GM12874 (cell line): ENCODE measurements around the gene HECA.

Experiments used
- TF ChIP-seq, protein P1 (sequence below): IDR thresholded peaks from 2 replicates; pipeline ENCODE4 v1.5.1; 2011; ENCODE audit warnings: low read depth, mild to moderate bottlenecking, control low read depth, low read length, moderate library complexity; ENCODE audit not compliant: insufficient read depth

HECA gene

DNA sequence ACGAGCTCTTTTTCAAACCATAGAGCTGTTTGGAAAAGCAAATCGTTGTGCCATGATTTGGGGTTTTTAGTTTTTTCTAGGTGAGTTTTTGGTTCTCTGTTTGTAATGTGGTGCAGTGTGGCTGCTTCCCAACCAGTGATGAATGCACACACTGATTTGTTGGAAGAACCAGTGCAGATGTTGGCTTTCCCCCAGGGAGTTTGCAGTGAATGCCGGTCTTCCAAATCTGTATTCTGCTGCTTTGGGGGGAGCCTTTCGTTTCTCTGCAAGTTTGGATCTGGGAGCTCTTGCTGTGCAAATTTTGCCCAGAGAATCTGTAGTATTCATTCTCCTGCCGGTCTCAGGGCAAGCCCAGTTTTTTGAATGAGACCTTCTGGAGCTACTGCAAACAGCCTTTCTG lies 14.5 kb downstream of the HECA start:
- TF ChIP-seq, protein P1, sequence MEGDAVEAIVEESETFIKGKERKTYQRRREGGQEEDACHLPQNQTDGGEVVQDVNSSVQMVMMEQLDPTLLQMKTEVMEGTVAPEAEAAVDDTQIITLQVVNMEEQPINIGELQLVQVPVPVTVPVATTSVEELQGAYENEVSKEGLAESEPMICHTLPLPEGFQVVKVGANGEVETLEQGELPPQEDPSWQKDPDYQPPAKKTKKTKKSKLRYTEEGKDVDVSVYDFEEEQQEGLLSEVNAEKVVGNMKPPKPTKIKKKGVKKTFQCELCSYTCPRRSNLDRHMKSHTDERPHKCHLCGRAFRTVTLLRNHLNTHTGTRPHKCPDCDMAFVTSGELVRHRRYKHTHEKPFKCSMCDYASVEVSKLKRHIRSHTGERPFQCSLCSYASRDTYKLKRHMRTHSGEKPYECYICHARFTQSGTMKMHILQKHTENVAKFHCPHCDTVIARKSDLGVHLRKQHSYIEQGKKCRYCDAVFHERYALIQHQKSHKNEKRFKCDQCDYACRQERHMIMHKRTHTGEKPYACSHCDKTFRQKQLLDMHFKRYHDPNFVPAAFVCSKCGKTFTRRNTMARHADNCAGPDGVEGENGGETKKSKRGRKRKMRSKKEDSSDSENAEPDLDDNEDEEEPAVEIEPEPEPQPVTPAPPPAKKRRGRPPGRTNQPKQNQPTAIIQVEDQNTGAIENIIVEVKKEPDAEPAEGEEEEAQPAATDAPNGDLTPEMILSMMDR, result no peak

DNA sequence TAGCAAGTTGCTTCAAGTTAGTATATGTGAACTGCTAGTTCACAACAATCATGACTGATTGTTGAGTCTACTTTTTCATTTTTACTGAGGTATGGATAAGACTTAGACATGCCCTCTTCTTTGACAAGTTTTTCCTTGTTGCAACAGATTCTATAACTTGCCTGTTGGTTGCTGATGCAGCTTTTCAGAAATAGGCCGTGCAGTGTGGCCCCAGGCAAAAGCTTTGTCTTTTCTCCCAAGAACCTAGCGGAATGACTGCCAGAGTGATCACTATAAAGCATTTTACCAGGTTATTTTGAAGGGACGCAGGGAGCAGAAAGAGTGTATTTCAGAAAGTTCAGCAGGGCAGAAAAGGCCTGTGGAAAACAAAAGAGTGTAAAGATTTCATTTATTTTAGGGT lies 16.0 kb downstream of the HECA start:
- TF ChIP-seq, protein P1, result no peak

DNA sequence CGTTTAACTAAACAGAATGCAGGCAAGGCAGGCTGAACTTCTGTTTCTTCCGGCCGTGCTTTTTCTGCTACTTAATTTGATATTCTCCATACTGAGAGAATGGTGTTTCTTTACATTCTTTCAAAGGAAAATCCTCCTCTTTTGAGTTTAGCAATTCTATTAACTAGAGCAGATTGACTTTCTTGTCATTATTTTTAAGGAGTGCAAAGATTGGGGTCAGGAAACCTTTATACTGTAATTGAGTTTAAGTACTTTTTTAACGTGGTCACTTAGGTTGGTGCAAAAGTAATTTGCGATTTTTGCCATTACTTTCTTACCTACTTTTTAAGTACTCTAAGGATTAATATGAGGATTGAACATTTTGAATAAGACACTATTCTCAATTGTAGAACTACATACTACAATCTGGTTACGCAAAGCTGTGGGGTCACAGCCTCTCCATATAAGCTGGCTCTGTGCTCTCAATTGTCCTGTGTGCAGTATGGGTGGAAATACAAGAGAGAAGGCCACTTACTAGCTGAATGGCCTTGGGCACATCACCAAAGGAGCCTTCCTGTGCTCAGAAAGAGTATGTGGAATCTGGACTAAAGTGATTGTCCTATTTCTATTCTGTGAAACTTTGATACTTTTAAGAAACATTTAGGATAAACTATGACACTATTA lies 16.7 kb downstream of the HECA start:
- TF ChIP-seq, protein P1, result no peak

DNA sequence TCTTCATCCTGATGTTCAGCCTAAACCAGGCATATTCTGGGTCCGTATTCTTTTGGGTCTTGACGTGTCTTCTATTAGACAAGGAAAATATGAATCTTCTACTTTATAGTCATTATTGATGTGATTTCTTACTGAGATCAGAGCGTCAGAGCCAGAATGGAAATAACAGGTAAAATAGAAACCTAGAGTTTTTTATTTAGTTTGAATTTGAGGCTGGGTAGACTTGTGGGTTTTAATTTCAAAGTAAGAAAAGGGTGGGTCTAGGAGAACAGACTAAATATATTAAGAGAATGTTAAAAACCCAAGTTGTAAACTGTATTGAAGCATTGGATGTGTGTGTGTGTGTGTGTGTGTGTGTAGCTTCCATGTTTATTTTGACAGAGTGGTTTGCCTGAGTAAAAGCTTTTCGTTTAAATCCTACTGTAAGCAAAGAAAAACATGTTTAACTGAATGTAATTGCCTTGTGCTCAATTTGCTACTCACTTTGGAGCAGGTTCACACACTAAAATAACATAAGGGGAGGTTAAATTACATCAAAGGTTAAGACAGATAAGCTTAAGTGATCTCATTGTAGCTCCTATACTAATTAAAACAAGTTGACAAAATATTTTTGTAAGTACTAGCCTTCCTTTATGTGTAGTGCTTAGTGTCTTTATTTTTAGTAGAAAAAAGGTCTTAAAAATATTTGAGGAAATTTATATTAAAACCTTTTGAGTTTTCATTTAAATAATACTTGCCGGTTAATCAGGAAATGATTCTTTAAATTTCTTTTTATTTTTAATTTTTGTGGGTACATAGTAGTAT lies 17.4 kb downstream of the HECA start:
- TF ChIP-seq, protein P1, result no peak

DNA sequence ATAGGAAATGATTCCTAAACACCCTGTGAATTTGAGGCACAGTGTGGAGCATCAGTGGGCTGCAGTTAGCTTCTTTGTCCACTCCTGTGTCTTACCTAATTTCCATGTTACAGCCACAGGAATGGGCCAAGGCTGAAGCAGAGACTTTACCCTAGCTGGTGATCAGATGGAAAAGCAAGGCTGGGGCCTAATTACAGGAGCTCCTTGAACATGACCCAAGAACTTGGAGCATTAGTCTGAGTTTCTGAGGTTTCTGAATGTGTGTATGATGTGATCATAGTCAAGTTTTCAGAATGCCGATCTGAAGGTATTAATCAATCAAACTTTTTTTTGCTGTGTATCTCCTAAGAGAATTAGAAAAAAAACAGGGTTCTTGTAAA lies 18.0 kb downstream of the HECA start:
- TF ChIP-seq, protein P1, result no peak

DNA sequence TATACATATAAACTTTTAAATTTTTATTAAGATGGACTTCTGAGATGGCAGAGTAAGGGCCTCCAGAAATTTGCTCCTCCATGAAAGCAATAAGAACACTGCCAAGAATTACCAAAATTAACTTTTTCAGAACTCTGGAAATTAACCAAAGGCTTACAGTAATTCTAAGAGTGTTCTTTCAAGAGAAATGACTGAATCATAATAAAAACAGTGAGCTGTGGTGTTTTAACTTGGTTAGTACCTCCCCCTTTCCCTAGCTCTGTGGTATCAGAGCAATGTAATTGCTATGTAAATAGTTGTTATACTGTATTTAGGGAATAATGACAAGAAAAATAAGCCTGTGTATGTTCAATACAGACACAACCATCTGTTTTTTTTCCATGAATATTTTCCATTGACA lies 19.0 kb downstream of the HECA start:
- TF ChIP-seq, protein P1, result no peak

DNA sequence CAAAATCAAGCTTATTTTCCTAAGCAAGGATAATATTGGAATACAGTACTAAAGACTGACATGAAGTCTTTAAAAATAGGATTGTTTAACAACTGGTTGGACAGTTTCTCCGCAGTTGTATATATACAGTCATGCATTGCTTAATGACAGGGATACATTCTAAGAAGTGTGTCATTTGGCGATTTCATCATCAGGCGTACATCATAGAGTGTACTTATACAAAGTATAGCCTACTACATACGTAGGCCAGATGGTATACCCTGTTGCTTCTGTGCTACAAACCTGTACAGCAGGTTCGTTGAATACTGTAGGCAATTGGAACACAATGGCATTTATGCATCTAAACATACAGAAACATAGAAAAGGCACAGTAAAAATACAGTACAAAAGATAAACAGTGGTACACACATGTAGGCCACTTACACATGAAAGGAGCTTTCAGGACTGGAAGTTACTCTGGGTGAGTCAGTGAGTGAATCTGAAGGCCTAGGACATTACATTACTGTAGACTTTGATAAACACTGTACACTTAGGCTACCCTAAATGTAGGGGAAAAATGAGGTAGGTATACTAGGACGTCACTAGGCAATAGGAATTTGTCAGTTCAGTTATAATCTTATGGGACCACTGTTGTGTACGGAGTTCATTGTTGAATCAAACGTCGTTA lies 20.1 kb downstream of the HECA start:
- TF ChIP-seq, protein P1, result no peak
